HepG2 (cell line): Measurements from ENCODE around the gene LRRC45. TPM values are rescaled to one million over a fixed set of nuclear protein-coding genes. Genes with fewer than 3 reads are reported as not detected.
A peak's percentile ranks its signal among the peaks of the same experiment; 100 is the strongest.

ENCODE experiments used
- ARNT ChIP-seq: fragments of 450-650 bp; IDR thresholded peaks from 2 replicates; pipeline ENCODE4 v1.6.1; 2017
- CHCHD3 ChIP-seq: sonication (generic); formaldehyde crosslinking; IDR thresholded peaks from 2 replicates; pipeline ENCODE4 v1.8.0; 2022; ENCODE audit warnings: mild to moderate bottlenecking, missing genetic modification reagents, moderate library complexity
- HNRNPLL ChIP-seq: fragments of 200-400 bp; formaldehyde crosslinking; IDR thresholded peaks from 2 replicates; pipeline ENCODE4 v1.6.1; 2017; ENCODE audit warnings: mild to moderate bottlenecking, low read depth, low read length; ENCODE audit not compliant: poor library complexity, severe bottlenecking
- KDM1A ChIP-seq: IDR thresholded peaks from 2 replicates; pipeline ENCODE4 v1.6.1; 2016; ENCODE audit warnings: missing compliant biosample characterization
- NKX3-1 ChIP-seq: sonication (generic); formaldehyde crosslinking; IDR thresholded peaks from 2 replicates; pipeline ENCODE4 v1.5.0; 2020; ENCODE audit warnings: missing genetic modification reagents
- POLR2A ChIP-seq, 2 experiments: IDR thresholded peaks; 2 replicates each; pipeline ENCODE4 v1.6.1; 2011; ENCODE audit warnings: low read depth in 2 of 2, low read length in 2 of 2, mild to moderate bottlenecking in 1 of 2, moderate library complexity in 1 of 2; ENCODE audit not compliant: insufficient read depth in 1 of 2
- REL ChIP-seq: sonication (generic); formaldehyde crosslinking; conservative IDR thresholded peaks from 2 replicates; pipeline ENCODE4 v1.8.0; 2022; ENCODE audit warnings: mild to moderate bottlenecking, missing genetic modification reagents, moderate library complexity
- SMAD9 ChIP-seq: sonication (generic); formaldehyde crosslinking; IDR thresholded peaks from 2 replicates; pipeline ENCODE4 v1.5.1; 2020; ENCODE audit warnings: mild to moderate bottlenecking, missing genetic modification reagents
- SNAPC2 ChIP-seq: sonication (generic); formaldehyde crosslinking; IDR thresholded peaks from 2 replicates; pipeline ENCODE4 v1.8.1; 2022; ENCODE audit warnings: mild to moderate bottlenecking, missing genetic modification reagents
- SOX6 ChIP-seq, 2 experiments: fragments of 450-650 bp in 1 of 2; sonication (generic) in 1 of 2; formaldehyde crosslinking in 1 of 2; IDR thresholded peaks; 2 replicates each; pipeline versions ENCODE4 v1.4.0 to v1.6.1; 2017 to 2020; ENCODE audit warnings: antibody characterized with exemption in 1 of 2, mild to moderate bottlenecking in 1 of 2, missing genetic modification reagents in 1 of 2
- SP5 ChIP-seq: IDR thresholded peaks from 2 replicates; pipeline ENCODE4 v1.6.1; 2016; ENCODE audit warnings: low read depth, borderline replicate concordance
- SRSF4 ChIP-seq: fragments of 200-400 bp; formaldehyde crosslinking; IDR thresholded peaks from one replicate; pipeline ENCODE4 v1.6.1; 2018; ENCODE audit warnings: mild to moderate bottlenecking, low read depth, low read length, moderate library complexity; ENCODE audit not compliant: poor library complexity, severe bottlenecking
- TBL1XR1 ChIP-seq: fragments of 150-350 bp; IDR thresholded peaks from 2 replicates; pipeline ENCODE4 v1.6.1; 2014; ENCODE audit warnings: borderline replicate concordance, low read length; ENCODE audit not compliant: partially characterized antibody
- TGIF2 ChIP-seq: IDR thresholded peaks from 2 replicates; pipeline ENCODE4 v1.6.1; 2016; ENCODE audit warnings: control low read depth, missing compliant biosample characterization
- TP53 ChIP-seq: sonication (generic); formaldehyde crosslinking; conservative IDR thresholded peaks from 2 replicates; pipeline ENCODE4 v1.4.0; 2020; ENCODE audit warnings: missing genetic modification reagents
- U2AF2 ChIP-seq: fragments of 200-400 bp; formaldehyde crosslinking; IDR thresholded peaks from 2 replicates; pipeline ENCODE4 v1.6.1; 2017; ENCODE audit warnings: low read depth, mild to moderate bottlenecking, low read length
- ZFY ChIP-seq: sonication (generic); formaldehyde crosslinking; IDR thresholded peaks from 2 replicates; pipeline ENCODE4 v1.4.0; 2020; ENCODE audit warnings: missing genetic modification reagents
- ZNF232 ChIP-seq: sonication (generic); formaldehyde crosslinking; IDR thresholded peaks from 2 replicates; pipeline ENCODE4 v1.4.0; 2020; ENCODE audit warnings: missing genetic modification reagents, borderline replicate concordance
- ZNF235 ChIP-seq: sonication (generic); formaldehyde crosslinking; IDR thresholded peaks from 2 replicates; pipeline ENCODE4 v1.8.1; 2023; ENCODE audit warnings: mild to moderate bottlenecking, missing genetic modification reagents, borderline replicate concordance
- ZNF24 ChIP-seq: fragments of 450-650 bp; IDR thresholded peaks from 2 replicates; pipeline ENCODE4 v1.6.1; 2017; ENCODE audit warnings: antibody characterized with exemption, mild to moderate bottlenecking
- ZNF468 ChIP-seq: sonication (generic); formaldehyde crosslinking; IDR thresholded peaks from 2 replicates; pipeline ENCODE4 v1.8.0; 2022; ENCODE audit warnings: mild to moderate bottlenecking, moderate library complexity, missing genetic modification reagents
- ZNF672 ChIP-seq: sonication (generic); formaldehyde crosslinking; IDR thresholded peaks from 2 replicates; pipeline ENCODE4 v1.8.1; 2022; ENCODE audit warnings: missing genetic modification reagents
- ZNF766 ChIP-seq: sonication (generic); formaldehyde crosslinking; IDR thresholded peaks from 2 replicates; pipeline ENCODE4 v1.5.0; 2020; ENCODE audit warnings: missing genetic modification reagents, borderline replicate concordance
- ZNF777 ChIP-seq: sonication (generic); formaldehyde crosslinking; IDR thresholded peaks from 2 replicates; pipeline ENCODE4 v1.4.0; 2020; ENCODE audit warnings: missing genetic modification reagents
- ZSCAN21 ChIP-seq: sonication (generic); formaldehyde crosslinking; IDR thresholded peaks from 2 replicates; pipeline ENCODE4 v1.8.0; 2022; ENCODE audit warnings: mild to moderate bottlenecking, missing genetic modification reagents, moderate library complexity, borderline replicate concordance
- polyA plus RNA-seq, 8 experiments: library from polyadenylated mRNA; depleted of rRNA in 3 of 8; stranded (reverse) in 7 of 8; unstranded in 1 of 8; fragments of >200 nt; fragmentation: Illumina TruSeq in 4 of 8; extraction: Trizol in 4 of 8; gene quantifications; 2 replicates each; pipeline versions ENCODE4 v1.2.1 to v1.2.3, GENCODE V29; 2011 to 2016; ENCODE audit warnings: low read depth in 4 of 8, missing spikeins in 1 of 8, mixed read lengths in 1 of 8; ENCODE audit not compliant: insufficient read depth in 1 of 8
- total RNA-seq, 5 experiments: library from RNA; depleted of rRNA; stranded (reverse); fragments of >200 nt; fragmentation: Illumina TruSeq; extraction: Trizol; gene quantifications; 2 replicates each; pipeline ENCODE4 v1.2.3, GENCODE V29; 2016; ENCODE audit warnings: low read depth in 1 of 5
- TF ChIP-seq, protein P1 (sequence below): sonication (generic); formaldehyde crosslinking; conservative IDR thresholded peaks from 2 replicates; pipeline ENCODE4 v1.4.0; 2020; ENCODE audit warnings: missing genetic modification reagents
- TF ChIP-seq, protein P2 (sequence below): sonication (generic); formaldehyde crosslinking; IDR thresholded peaks from 2 replicates; pipeline ENCODE4 v1.8.1; 2023; ENCODE audit warnings: mild to moderate bottlenecking, missing genetic modification reagents
- TF ChIP-seq, protein P3 (sequence below): sonication (generic); formaldehyde crosslinking; IDR thresholded peaks from 2 replicates; pipeline ENCODE4 v1.4.0; 2020; ENCODE audit warnings: missing genetic modification reagents

LRRC45 gene
- total and polyA plus RNA-seq, 2 of the 13 experiments (the other 11 are each of a cell fraction or from before 2014, with no cell fraction given): 11.6 to 48.1 TPM

GRCh38 chr17:82018989-82019689 is 4.0 kb upstream of the LRRC45 start (continued):
- TF ChIP-seq SOX6 (IDR thresholded peaks at IDR 0.05) (no peak), SOX6 (CRISPR knock-in tag; IDR thresholded peaks at IDR 0.05) (no peak; the same call in 1 of the 2 replicates), SP5 (CRISPR knock-in tag) (no peak), NKX3-1 (CRISPR knock-in tag) (no peak), TP53 (CRISPR knock-in tag) (no peak), ZSCAN21 (no peak), SNAPC2 (CRISPR knock-in tag) (no peak), ZNF235 (CRISPR knock-in tag) (no peak), ZNF766 (CRISPR knock-in tag) (0 out of 2 replicates have a peak, but pooled peaks have one; percentile 33), SRSF4 (peak; percentile 85), TBL1XR1 (no peak), ZNF24 (no peak), POLR2A (IDR thresholded peaks at IDR 0.05; ENCODE audit: insufficient read depth in 1 of 2, low read depth in 2 of 2, low read length in 2 of 2) (peak in 1 of 2 experiments; percentile 30; a peak in 1 of 4 replicates), ARNT (no peak), ZNF468 (CRISPR knock-in tag) (no peak), ZNF777 (CRISPR knock-in tag) (peak; percentile 44; the same call in 1 of the 2 replicates), CHCHD3 (0 out of 2 replicates have a peak, but pooled peaks have one; percentile 40), SMAD9 (CRISPR knock-in tag) (no peak), ZFY (CRISPR knock-in tag) (peak; percentile 21), HNRNPLL (no peak), ZNF232 (CRISPR knock-in tag) (peak; percentile 62; the same call in 1 of the 2 replicates), TGIF2 (CRISPR knock-in tag) (0 out of 2 replicates have a peak, but pooled peaks have one; percentile 1), REL (0 out of 2 replicates have a peak, but pooled peaks have one; percentile 4), U2AF2 (peak; percentile 63; the same call in 1 of the 2 replicates), KDM1A (CRISPR knock-in tag) (no peak), ZNF672 (CRISPR knock-in tag) (no peak)
- TF ChIP-seq, protein P1, sequence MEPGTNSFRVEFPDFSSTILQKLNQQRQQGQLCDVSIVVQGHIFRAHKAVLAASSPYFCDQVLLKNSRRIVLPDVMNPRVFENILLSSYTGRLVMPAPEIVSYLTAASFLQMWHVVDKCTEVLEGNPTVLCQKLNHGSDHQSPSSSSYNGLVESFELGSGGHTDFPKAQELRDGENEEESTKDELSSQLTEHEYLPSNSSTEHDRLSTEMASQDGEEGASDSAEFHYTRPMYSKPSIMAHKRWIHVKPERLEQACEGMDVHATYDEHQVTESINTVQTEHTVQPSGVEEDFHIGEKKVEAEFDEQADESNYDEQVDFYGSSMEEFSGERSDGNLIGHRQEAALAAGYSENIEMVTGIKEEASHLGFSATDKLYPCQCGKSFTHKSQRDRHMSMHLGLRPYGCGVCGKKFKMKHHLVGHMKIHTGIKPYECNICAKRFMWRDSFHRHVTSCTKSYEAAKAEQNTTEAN: no peak
- TF ChIP-seq, protein P2, sequence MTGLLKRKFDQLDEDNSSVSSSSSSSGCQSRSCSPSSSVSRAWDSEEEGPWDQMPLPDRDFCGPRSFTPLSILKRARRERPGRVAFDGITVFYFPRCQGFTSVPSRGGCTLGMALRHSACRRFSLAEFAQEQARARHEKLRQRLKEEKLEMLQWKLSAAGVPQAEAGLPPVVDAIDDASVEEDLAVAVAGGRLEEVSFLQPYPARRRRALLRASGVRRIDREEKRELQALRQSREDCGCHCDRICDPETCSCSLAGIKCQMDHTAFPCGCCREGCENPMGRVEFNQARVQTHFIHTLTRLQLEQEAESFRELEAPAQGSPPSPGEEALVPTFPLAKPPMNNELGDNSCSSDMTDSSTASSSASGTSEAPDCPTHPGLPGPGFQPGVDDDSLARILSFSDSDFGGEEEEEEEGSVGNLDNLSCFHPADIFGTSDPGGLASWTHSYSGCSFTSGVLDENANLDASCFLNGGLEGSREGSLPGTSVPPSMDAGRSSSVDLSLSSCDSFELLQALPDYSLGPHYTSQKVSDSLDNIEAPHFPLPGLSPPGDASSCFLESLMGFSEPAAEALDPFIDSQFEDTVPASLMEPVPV (CRISPR knock-in tag): peak; percentile 38; the same call in 1 of the 2 replicates
- TF ChIP-seq, protein P3, sequence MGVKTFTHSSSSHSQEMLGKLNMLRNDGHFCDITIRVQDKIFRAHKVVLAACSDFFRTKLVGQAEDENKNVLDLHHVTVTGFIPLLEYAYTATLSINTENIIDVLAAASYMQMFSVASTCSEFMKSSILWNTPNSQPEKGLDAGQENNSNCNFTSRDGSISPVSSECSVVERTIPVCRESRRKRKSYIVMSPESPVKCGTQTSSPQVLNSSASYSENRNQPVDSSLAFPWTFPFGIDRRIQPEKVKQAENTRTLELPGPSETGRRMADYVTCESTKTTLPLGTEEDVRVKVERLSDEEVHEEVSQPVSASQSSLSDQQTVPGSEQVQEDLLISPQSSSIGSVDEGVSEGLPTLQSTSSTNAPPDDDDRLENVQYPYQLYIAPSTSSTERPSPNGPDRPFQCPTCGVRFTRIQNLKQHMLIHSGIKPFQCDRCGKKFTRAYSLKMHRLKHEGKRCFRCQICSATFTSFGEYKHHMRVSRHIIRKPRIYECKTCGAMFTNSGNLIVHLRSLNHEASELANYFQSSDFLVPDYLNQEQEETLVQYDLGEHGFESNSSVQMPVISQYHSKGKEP: no peak
